GM21515 (cell line): ENCODE results near the gene NRG4.
A peak's percentile ranks its signal among the peaks of the same experiment; 100 is the strongest.
"Not testable (repeated sequence)": the region's sequence is repeated elsewhere in the genome, so short reads cannot be mapped to it uniquely, and the experiment has no call there.

Source experiments
- ATAC-seq: cut with Tn5 transposase; IDR thresholded peaks from one replicate; pipeline ENCODE4 v1.9.1; 2021; ENCODE audit not compliant: unreplicated experiment

The NRG4 gene

GRCh38 chr15:75928680-75929608 lies 83.3 kb downstream of the NRG4 start:
- ATAC-seq = no peak

GRCh38 chr15:75927601-75928000 lies 84.6 kb downstream of the NRG4 start:
- no peak for ATAC-seq

- no peak for ATAC-seq
These were observed 85.3 kb downstream of the NRG4 start for GRCh38 chr15:75926931-75927330.

GRCh38 chr15:75925440-75925839 lies 86.8 kb downstream of the NRG4 start:
- no peak for ATAC-seq

GRCh38 chr15:75924576-75924975 lies 87.6 kb downstream of the NRG4 start:
- no peak for ATAC-seq

GRCh38 chr15:75923756-75924155 lies 88.5 kb downstream of the NRG4 start:
- no peak for ATAC-seq

GRCh38 chr15:75921732-75922703 lies 90.2 kb downstream of the NRG4 start:
- ATAC-seq = no peak

- no peak for ATAC-seq
These were observed 92.1 kb downstream of the NRG4 start for GRCh38 chr15:75920079-75920478.

GRCh38 chr15:75918135-75918534 lies 94.1 kb downstream of the NRG4 start:
- ATAC-seq = no peak

GRCh38 chr15:75916978-75917377 lies 95.2 kb downstream of the NRG4 start:
- no peak for ATAC-seq

- not testable (repeated sequence) for ATAC-seq
These were observed 101.9 kb downstream of the NRG4 start for GRCh38 chr15:75910355-75910754.

GRCh38 chr15:75905231-75905630 lies 107.0 kb downstream of the NRG4 start:
- ATAC-seq = no peak

- peak; percentile 89 for ATAC-seq
These were observed 108.6 kb downstream of the NRG4 start, which contains the start of gene FBXO22 for GRCh38 chr15:75903331-75904239. TSS of gene FBXO22 (plus strand) at chr15:75903878. CDS start at chr15:75903964, 86 bp downstream.

- no peak for ATAC-seq
These were observed 110.1 kb downstream of the NRG4 start for GRCh38 chr15:75902129-75902557.

GRCh38 chr15:75900577-75900976 lies 111.6 kb downstream of the NRG4 start:
- ATAC-seq = no peak

GRCh38 chr15:75895731-75896130 lies 116.5 kb downstream of the NRG4 start:
- ATAC-seq = no peak

- ATAC-seq = no peak
These were observed 120.3 kb downstream of the NRG4 start for GRCh38 chr15:75891895-75892294.
